SU-DHL-6 (cell line): ENCODE measurements around the gene GOT2.
"Not testable (repeated sequence)": the region's sequence is repeated elsewhere in the genome, so short reads cannot be mapped to it uniquely, and the experiment has no call there.

Experiments
- H2AFZ ChIP-seq: fragments of 200-600 bp; sonication (generic); 2 replicates; pipeline ENCODE4 v1.6.1; 2014; ENCODE audit warnings: low read depth, mild to moderate bottlenecking, moderate library complexity, mixed read lengths, antibody characterized with exemption, low read length; ENCODE audit not compliant: severe bottlenecking
- H3F3A ChIP-seq: fragments of 200-600 bp; shearing (Covaris generic); 2 replicates; pipeline ENCODE4 v1.6.0; 2016; ENCODE audit warnings: antibody characterized with exemption, mild to moderate bottlenecking; ENCODE audit not compliant: insufficient read depth
- H3K27ac ChIP-seq: fragments of 200-600 bp; sonication (generic); 2 replicates; pipeline ENCODE4 v1.5.1; 2016; ENCODE audit warnings: low read depth, mild to moderate bottlenecking, low read length, moderate library complexity, mixed read lengths
- H3K27me3 ChIP-seq: fragments of 200-600 bp; sonication (generic), shearing (Covaris generic); 2 replicates; pipeline ENCODE4 v1.6.0; 2014; ENCODE audit warnings: mild to moderate bottlenecking, low read length
- H3K36me3 ChIP-seq: fragments of 200-600 bp; sonication (generic); 2 replicates; pipeline ENCODE4 v1.6.1; 2014; ENCODE audit warnings: mild to moderate bottlenecking, low read length, mixed read lengths
- H3K4me2 ChIP-seq: fragments of 300-600, 200-600 bp; shearing (Covaris generic), sonication (generic); 2 replicates; pipeline ENCODE4 v1.6.0; 2014; ENCODE audit warnings: low read length, low read depth, mild to moderate bottlenecking; ENCODE audit not compliant: poor library complexity, severe bottlenecking
- H3K4me3 ChIP-seq: fragments of 200-600 bp; sonication (generic); 2 replicates; pipeline ENCODE4 v1.5.1; 2014; ENCODE audit warnings: antibody characterized with exemption, low read length, mild to moderate bottlenecking, mixed read lengths; ENCODE audit not compliant: insufficient read depth, poor library complexity, severe bottlenecking
- H3K79me2 ChIP-seq: fragments of 200-600 bp; sonication (generic); 2 replicates; pipeline ENCODE4 v1.6.1; 2014; ENCODE audit warnings: mild to moderate bottlenecking, low read length, moderate library complexity; ENCODE audit not compliant: insufficient read depth
- H3K9ac ChIP-seq: fragments of 200-600 bp; sonication (generic); 2 replicates; pipeline ENCODE4 v1.7.0; 2014; ENCODE audit warnings: mild to moderate bottlenecking, low read length
- H3K9me2 ChIP-seq: fragments of 200-600 bp; sonication (generic); replicated peaks from 2 replicates; pipeline ENCODE4 v1.6.1; 2014; ENCODE audit warnings: low read length; ENCODE audit not compliant: insufficient read depth
- H3K9me3 ChIP-seq: fragments of 200-600 bp; sonication (generic); 2 replicates; pipeline ENCODE4 v1.6.1; 2014; ENCODE audit warnings: low read length, mixed read lengths; ENCODE audit not compliant: insufficient read depth
- H4K20me1 ChIP-seq: fragments of 200-600 bp; sonication (generic); 2 replicates; pipeline ENCODE4 v1.6.1; 2014; ENCODE audit warnings: low read depth, mild to moderate bottlenecking, antibody characterized with exemption, low read length, moderate library complexity, mixed read lengths
- EZH2phosphoT487 ChIP-seq: fragments of 200-600 bp; sonication (generic), shearing (Covaris generic); conservative IDR thresholded peaks from 2 replicates; pipeline ENCODE4 v1.6.1; 2018; ENCODE audit warnings: mild to moderate bottlenecking, antibody characterized with exemption, low read length, moderate library complexity, mixed read lengths
- TF ChIP-seq, protein P1 (sequence below): fragments of 200-600 bp; sonication (generic); IDR thresholded peaks from one replicate; pipeline ENCODE4 v1.5.1; 2017; ENCODE audit warnings: antibody characterized with exemption, mild to moderate bottlenecking, low read length, moderate library complexity; ENCODE audit not compliant: insufficient read depth, poor library complexity, severe bottlenecking

The GOT2 gene

DNA sequence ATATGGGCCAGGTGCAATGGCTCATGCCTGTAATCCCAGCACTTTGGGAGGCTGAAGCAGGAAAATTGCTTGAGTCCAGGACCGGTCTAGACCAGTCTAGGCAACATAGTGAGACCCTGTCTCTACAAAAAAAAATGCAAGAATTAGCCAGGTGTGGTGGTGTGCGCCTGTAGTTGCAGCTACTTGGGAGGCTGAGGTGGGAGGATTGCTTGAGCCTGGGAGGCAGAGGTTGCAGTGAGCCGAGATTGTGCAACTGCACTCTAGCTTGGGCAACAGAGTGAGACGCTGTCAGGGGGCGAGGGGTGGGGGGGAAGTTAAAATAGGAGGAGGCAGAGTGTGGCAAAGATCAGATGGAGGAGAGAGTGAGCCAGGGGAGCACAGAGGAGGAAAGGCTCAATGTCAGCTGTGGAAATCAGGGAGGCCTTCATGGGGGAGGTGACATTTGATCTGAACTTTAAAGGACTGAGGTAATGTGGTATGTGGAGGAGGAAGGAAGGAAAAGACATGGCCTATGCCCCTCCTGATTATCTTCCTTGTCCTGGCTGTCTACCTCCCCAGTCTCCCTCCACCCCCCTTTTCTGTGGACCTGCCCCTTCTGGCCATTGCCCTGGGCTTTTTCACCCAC, 4.7 kb upstream of the GOT2 start:
- H4K20me1 ChIP-seq: no peaks in the 10 kb centered on the region
- no peak overlapping the region for H3K27ac ChIP-seq
- H3K79me2 ChIP-seq: peaks cover 3% of the 10 kb centered on the region; the same call in 1 of the 2 replicates
- H3K4me3 ChIP-seq: no peak overlapping the region
- TF ChIP-seq EZH2phosphoT487: no peak
- TF ChIP-seq, protein P1, sequence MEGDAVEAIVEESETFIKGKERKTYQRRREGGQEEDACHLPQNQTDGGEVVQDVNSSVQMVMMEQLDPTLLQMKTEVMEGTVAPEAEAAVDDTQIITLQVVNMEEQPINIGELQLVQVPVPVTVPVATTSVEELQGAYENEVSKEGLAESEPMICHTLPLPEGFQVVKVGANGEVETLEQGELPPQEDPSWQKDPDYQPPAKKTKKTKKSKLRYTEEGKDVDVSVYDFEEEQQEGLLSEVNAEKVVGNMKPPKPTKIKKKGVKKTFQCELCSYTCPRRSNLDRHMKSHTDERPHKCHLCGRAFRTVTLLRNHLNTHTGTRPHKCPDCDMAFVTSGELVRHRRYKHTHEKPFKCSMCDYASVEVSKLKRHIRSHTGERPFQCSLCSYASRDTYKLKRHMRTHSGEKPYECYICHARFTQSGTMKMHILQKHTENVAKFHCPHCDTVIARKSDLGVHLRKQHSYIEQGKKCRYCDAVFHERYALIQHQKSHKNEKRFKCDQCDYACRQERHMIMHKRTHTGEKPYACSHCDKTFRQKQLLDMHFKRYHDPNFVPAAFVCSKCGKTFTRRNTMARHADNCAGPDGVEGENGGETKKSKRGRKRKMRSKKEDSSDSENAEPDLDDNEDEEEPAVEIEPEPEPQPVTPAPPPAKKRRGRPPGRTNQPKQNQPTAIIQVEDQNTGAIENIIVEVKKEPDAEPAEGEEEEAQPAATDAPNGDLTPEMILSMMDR: no peak
- H3K9me2 ChIP-seq: no peaks in the 10 kb centered on the region
- H3F3A ChIP-seq: no peaks in the 10 kb centered on the region
- H2AFZ ChIP-seq: no peak overlapping the region
- H3K9ac ChIP-seq: no peak overlapping the region
- no peaks in the 10 kb centered on the region for H3K27me3 ChIP-seq
- no peak overlapping the region for H3K4me2 ChIP-seq
- no peaks in the 10 kb centered on the region for H3K9me3 ChIP-seq
- no peaks in the 10 kb centered on the region for H3K36me3 ChIP-seq

DNA sequence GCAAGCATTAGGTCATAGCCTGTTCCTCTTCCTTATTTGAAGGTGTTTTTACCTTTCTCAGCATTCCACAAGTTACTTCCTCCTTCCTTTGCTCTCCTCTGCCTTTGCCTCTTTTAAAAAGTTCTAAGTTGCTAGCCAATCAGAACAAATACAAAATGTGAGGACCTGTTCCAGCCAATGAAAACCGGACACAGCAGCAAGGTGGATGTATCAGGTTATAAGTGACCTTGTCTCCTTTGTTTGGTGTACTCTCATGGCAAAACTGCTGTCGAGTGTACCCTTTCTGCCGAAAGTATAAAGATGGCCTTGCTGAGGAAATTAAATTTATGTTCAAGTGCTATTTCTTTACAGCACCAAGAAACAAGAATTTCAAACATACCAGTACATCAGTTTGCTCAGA, 2.2 kb upstream of the GOT2 start:
- H3K27me3 ChIP-seq, H3K9ac ChIP-seq, H3K27ac ChIP-seq, H3K4me2 ChIP-seq, H3K9me3 ChIP-seq, H4K20me1 ChIP-seq, H3K4me3 ChIP-seq, H2AFZ ChIP-seq, H3K36me3 ChIP-seq, H3K9me2 ChIP-seq: not testable (repeated sequence)
- peaks cover 27% of the 10 kb centered on the region for H3K79me2 ChIP-seq
- H3F3A ChIP-seq: peaks cover 13% of the 10 kb centered on the region

DNA sequence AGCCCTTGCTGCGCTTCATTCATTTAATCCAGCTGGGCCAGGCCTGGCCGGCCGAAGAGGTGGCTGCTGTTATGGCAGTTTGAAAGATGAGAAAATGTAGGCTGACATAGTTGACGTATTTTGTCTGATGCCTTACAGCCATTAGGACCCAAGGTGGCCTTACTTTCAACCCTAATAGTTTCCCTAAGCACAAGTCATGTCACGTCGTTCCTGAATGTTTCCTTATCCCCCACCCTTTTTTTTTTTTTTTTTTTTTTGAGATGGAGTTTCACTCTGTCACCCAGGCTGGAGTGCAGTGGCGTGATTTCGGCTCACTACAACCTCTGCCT, 307 bp upstream of the GOT2 start:
- H2AFZ ChIP-seq: peak overlapping the region; percentile 49
- H3K9me2 ChIP-seq: no peaks in the 10 kb centered on the region
- H3F3A ChIP-seq: peaks cover 28% of the 10 kb centered on the region
- H3K9me3 ChIP-seq: no peaks in the 10 kb centered on the region
- H3K27ac ChIP-seq: no peak overlapping the region
- H3K4me2 ChIP-seq: peak overlapping the region; percentile 52
- peak overlapping the region; percentile 91 for H3K9ac ChIP-seq
- peaks cover 46% of the 10 kb centered on the region for H3K79me2 ChIP-seq
- peak overlapping the region; percentile 88 for H3K4me3 ChIP-seq
- TF ChIP-seq EZH2phosphoT487: no peak
- TF ChIP-seq, protein P1: no peak
- 0 out of 2 replicates have a peak, but pooled peaks cover 5% of the 10 kb centered on the region for H3K36me3 ChIP-seq
- no peaks in the 10 kb centered on the region for H4K20me1 ChIP-seq
- no peaks in the 10 kb centered on the region for H3K27me3 ChIP-seq

DNA sequence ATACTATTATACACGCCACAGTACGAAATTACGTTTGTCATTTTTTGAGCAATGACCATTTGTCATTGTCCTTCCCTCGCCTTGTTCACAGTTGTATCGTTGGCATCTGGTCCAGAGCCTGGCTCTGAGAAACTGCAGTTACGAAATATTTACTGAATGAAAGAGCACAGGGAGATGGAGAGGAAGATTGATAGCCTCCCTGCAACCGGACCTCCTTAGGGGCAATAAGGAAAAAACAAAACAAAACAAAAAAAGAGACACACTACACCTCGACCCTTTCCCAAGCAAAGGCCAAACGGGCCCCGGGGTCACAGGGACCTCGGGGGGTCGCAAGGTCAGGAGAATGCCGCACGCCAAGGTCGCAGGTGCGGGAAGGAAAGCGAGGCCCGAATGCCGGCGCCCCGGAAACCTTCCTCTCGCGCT, 857 bp downstream of the GOT2 start:
- H3K27ac ChIP-seq: peak overlapping the region; percentile 87
- H3K4me3 ChIP-seq: peak overlapping the region; percentile 88
- peaks cover 35% of the 10 kb centered on the region for H3F3A ChIP-seq
- no peaks in the 10 kb centered on the region for H3K9me2 ChIP-seq
- no peaks in the 10 kb centered on the region for H4K20me1 ChIP-seq
- peaks cover 58% of the 10 kb centered on the region for H3K79me2 ChIP-seq
- peak overlapping the region; percentile 90 for H3K4me2 ChIP-seq
- H3K9ac ChIP-seq: peak overlapping the region; percentile 91
- H3K36me3 ChIP-seq: 0 out of 2 replicates have a peak, but pooled peaks cover 5% of the 10 kb centered on the region
- no peaks in the 10 kb centered on the region for H3K9me3 ChIP-seq
- TF ChIP-seq EZH2phosphoT487: no peak
- TF ChIP-seq, protein P1: no peak
- H3K27me3 ChIP-seq: no peaks in the 10 kb centered on the region
- peak overlapping the region; percentile 49 for H2AFZ ChIP-seq
